CD14-positive monocyte (primary cell): Measurements from ENCODE around the gene PTGDS. TPM values are rescaled to one million over a fixed set of nuclear protein-coding genes. Genes with fewer than 3 reads are reported as not detected.

Experiments used
- DNase-seq, 3 donors: peaks; one replicate each; pipeline ENCODE4 v3.0.0-alpha.2; 2011 to 2022
- H2AFZ ChIP-seq: 2 replicates; pipeline ENCODE4 v1.6.0; 2012; ENCODE audit warnings: mild to moderate bottlenecking, low read depth, low read length, inconsistent platforms; ENCODE audit not compliant: insufficient read depth, poor library complexity, severe bottlenecking
- H3K27ac ChIP-seq, 2 donors: 1 replicate in 1 of 2; 2 replicates in 1 of 2; pipeline ENCODE4 v1.5.1; 2012 to 2013; ENCODE audit warnings: low read length in 2 of 2, control low read depth in 1 of 2, inconsistent platforms in 1 of 2, low read depth in 1 of 2, mild to moderate bottlenecking in 1 of 2
- H3K27me3 ChIP-seq, 2 donors: one replicate each; pipeline versions ENCODE4 v1.6.0 to v1.6.1; 2011 to 2013; ENCODE audit warnings: low read length in 2 of 2; ENCODE audit not compliant: control insufficient read depth in 2 of 2, insufficient read depth in 2 of 2
- H3K36me3 ChIP-seq, 2 donors: replicated peaks in 1 of 2; 1 replicate in 1 of 2; 2 replicates in 1 of 2; pipeline versions ENCODE4 v1.5.1 to v1.6.1; 2012 to 2013; ENCODE audit warnings: low read length in 2 of 2, control low read depth in 1 of 2, inconsistent platforms in 1 of 2, mild to moderate bottlenecking in 1 of 2; ENCODE audit not compliant: insufficient read depth in 2 of 2, control insufficient read depth in 1 of 2
- H3K4me1 ChIP-seq, 2 donors: 1 replicate in 1 of 2; 2 replicates in 1 of 2; pipeline versions ENCODE4 v1.5.1 to v1.6.1; 2012 to 2013; ENCODE audit warnings: low read length in 2 of 2, control low read depth in 1 of 2, inconsistent platforms in 1 of 2, mild to moderate bottlenecking in 1 of 2, moderate library complexity in 1 of 2; ENCODE audit not compliant: insufficient read depth in 2 of 2, control insufficient read depth in 1 of 2
- H3K4me2 ChIP-seq: replicated peaks from 2 replicates; pipeline ENCODE3; 2012; ENCODE audit warnings: low read length, moderate library complexity, mild to moderate bottlenecking; ENCODE audit not compliant: poor library complexity, severe bottlenecking; ENCODE audit errors: extremely low read depth
- H3K4me3 ChIP-seq, 3 experiments: fragments of 200-600 bp in 1 of 3; sonication (generic) in 1 of 3; replicated peaks in 1 of 3; 1 replicate in 2 of 3; 2 replicates in 1 of 3; pipeline ENCODE4 v1.5.1; 2011 to 2013; ENCODE audit warnings: low read length in 3 of 3, mild to moderate bottlenecking in 3 of 3, control low read depth in 2 of 3, low read depth in 2 of 3, inconsistent platforms in 1 of 3, moderate library complexity in 1 of 3
- H3K79me2 ChIP-seq: 2 replicates; pipeline ENCODE4 v1.6.0; 2012; ENCODE audit warnings: mild to moderate bottlenecking, control low read depth, inconsistent platforms, low read length, moderate library complexity; ENCODE audit not compliant: insufficient read depth
- H3K9ac ChIP-seq: 2 replicates; pipeline ENCODE4 v1.6.0; 2017; ENCODE audit warnings: low read length, mild to moderate bottlenecking; ENCODE audit not compliant: insufficient read depth, poor library complexity, severe bottlenecking
- H3K9me3 ChIP-seq, 2 donors: replicated peaks in 1 of 2; 1 replicate in 1 of 2; 2 replicates in 1 of 2; pipeline versions ENCODE4 v1.5.1 to v1.6.1; 2012 to 2013; ENCODE audit warnings: low read length in 2 of 2, control low read depth in 1 of 2; ENCODE audit not compliant: control insufficient read depth in 1 of 2, insufficient read depth in 1 of 2
- H4K20me1 ChIP-seq: 2 replicates; pipeline ENCODE4 v1.6.0; 2012; ENCODE audit warnings: mild to moderate bottlenecking, low read length, control low read depth, moderate library complexity; ENCODE audit not compliant: insufficient read depth
- H3K27ac Mint-ChIP-seq, 7 donors: one replicate each; pipeline ENCODE4 v1.8.0; 2020; ENCODE audit warnings: mild to moderate bottlenecking in 7 of 7, mixed read lengths in 7 of 7, moderate library complexity in 6 of 7, inconsistent platforms in 2 of 7
- H3K27me3 Mint-ChIP-seq, 3 donors: one replicate each; pipeline ENCODE4 v1.8.0; 2021 to 2022; ENCODE audit warnings: low read depth in 3 of 3, mild to moderate bottlenecking in 3 of 3, mixed read lengths in 3 of 3, moderate library complexity in 3 of 3, inconsistent platforms in 1 of 3
- H3K36me3 Mint-ChIP-seq, 2 donors: one replicate each; pipeline ENCODE4 v1.8.0; 2020; ENCODE audit warnings: mixed read lengths in 2 of 2, inconsistent platforms in 1 of 2, mild to moderate bottlenecking in 1 of 2
- H3K4me1 Mint-ChIP-seq: one replicate; pipeline ENCODE4 v1.8.0; 2020; ENCODE audit warnings: mild to moderate bottlenecking, mixed read lengths
- H3K4me3 Mint-ChIP-seq, 2 donors: one replicate each; pipeline ENCODE4 v1.8.0; 2020; ENCODE audit warnings: mild to moderate bottlenecking in 2 of 2, mixed read lengths in 2 of 2, moderate library complexity in 1 of 2
- H3K9me3 Mint-ChIP-seq, 7 donors: one replicate each; pipeline ENCODE4 v1.8.0; 2020 to 2022; ENCODE audit warnings: mixed read lengths in 7 of 7, mild to moderate bottlenecking in 6 of 7, moderate library complexity in 6 of 7, inconsistent platforms in 2 of 7
- CTCF ChIP-seq: fragments of 200-600 bp; IDR thresholded peaks from one replicate; pipeline ENCODE4 v1.8.0; 2022; ENCODE audit warnings: antibody characterized with exemption, mild to moderate bottlenecking
- WGBS: methylation state at CpG from one replicate; pipeline ENCODE4 v1.1.5; 2013; ENCODE audit warnings: missing lambda C conversion rate; ENCODE audit not compliant: insufficient coverage; 5-methylcytosine and 5-hydroxymethylcytosine counted together
- intact Hi-C, 2 donors: fragments of 100-400 bp; cut with micrococcal nuclease; formaldehyde crosslinking; loops; one replicate each; pipeline versions ENCODE4 v1.15.0 to v1.15.1; 2023
- polyA plus RNA-seq, 3 donors: library from polyadenylated mRNA; depleted of rRNA in 1 of 3; unstranded in 2 of 3; stranded (reverse) in 1 of 3; fragments of 300-500 nt in 2 of 3; fragments of >200 nt in 1 of 3; fragmentation: Illumina TruSeq in 2 of 3; gene quantifications; 1 replicate in 2 of 3; 2 replicates in 1 of 3; pipeline ENCODE4 v1.2.3, GENCODE V29; 2012 to 2021

The PTGDS gene
- polyA plus RNA-seq, 3 donors: 0.34 to 1.5 TPM; not detected in 1

- H3K9me3 Mint-ChIP-seq: peaks cover 0 to 17% (median 3%) of the 10 kb centered on the region in 7 donors
- H3K4me1 ChIP-seq: peaks cover 47 to 64% of the 10 kb centered on the region in 2 donors
- intact Hi-C loops: loop anchor here (2.0 to 5.0 kb wide), 2 partner anchors 39 to 202 kb away; partner anchors contain the start of genes FUT7 (in 1 of the 2) and TMEM141 (in 1 of the 2)
These were observed 15.6 kb downstream of the PTGDS start for GRCh38 chr9:136992819-136993369.

More at GRCh38 chr9:136992819-136993369, 15.6 kb downstream of the PTGDS start:
- no peak for DNase-seq
- Histone ChIP-seq H3K27me3 (peaks cover 0 to 44% of the 10 kb centered on the region in 2 donors), H3K4me3 (peak overlapping the region; percentile 67 to 88 (median 85)), H2AFZ (peak overlapping the region; percentile 79), H3K9ac (peak overlapping the region; percentile 73), H3K36me3 (peaks cover 6 to 9% of the 10 kb centered on the region in 2 donors), H3K9me3 (no peaks in the 10 kb centered on the region), H3K4me2 (peak overlapping the region; percentile 97), H3K79me2 (peaks cover 20% of the 10 kb centered on the region), H4K20me1 (peaks cover 30% of the 10 kb centered on the region), H3K27ac (peak overlapping the region; percentile 14 to 79)
- H3K4me3 Mint-ChIP-seq: peak overlapping the region; percentile 81 to 89
- H3K27me3 Mint-ChIP-seq: peaks cover 27 to 55% (median 51%) of the 10 kb centered on the region in 3 donors
- TF ChIP-seq CTCF: no peak
- WGBS: 70% methylated on average over 10 of the region's 18 CpGs
- H3K4me1 Mint-ChIP-seq: peaks cover 46% of the 10 kb centered on the region
- H3K36me3 Mint-ChIP-seq: peaks cover 10% of the 10 kb centered on the region in 2 donors
- peak overlapping the region in 6 of 7 donors; percentile 23 to 86 (median 69) for H3K27ac Mint-ChIP-seq
